Measurements from ENCODE around the gene BARHL1. TPM values are rescaled to one million over a fixed set of nuclear protein-coding genes. Genes with fewer than 3 reads are reported as not detected.

The BARHL1 gene
- total and polyA plus RNA-seq, 2 donors (not counting 3 experiments of a cell fraction or from before 2014, with no cell fraction given): not detected

DNA sequence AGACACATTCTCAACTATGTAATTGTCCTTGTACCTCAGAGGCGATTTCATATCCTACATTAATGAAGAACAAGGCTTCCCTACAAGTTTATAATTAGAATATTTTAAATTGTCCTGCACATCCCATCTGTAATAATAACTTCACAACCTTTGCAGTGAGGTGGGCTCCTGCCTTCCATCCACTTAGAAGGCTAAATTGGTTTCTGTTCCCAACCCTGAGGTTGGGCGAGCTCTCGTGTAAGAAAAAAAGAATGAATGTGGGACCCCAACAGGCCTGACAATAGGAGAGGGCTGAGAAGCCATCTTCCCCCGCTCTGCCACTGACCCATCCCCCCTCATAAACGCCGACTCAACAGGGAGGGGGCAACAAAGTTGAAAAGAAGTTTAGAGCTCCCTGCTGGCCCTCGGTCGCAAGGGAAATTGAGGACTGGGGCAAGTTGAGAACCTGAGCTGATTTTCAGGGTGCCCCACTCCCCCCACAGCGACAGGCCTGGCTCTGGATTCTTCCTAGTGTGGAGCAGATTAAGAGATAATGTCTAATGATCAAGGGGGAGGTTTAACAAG, 9.4 kb downstream of the BARHL1 start:
- POLR2A ChIA-PET: no interaction called here
- no peaks in the 10 kb centered on the region for H3K9me3 ChIP-seq (replicated peaks; ENCODE audit: control insufficient read depth, insufficient read depth, low read length)
- no peak for TF ChIP-seq MYC (IDR thresholded peaks at IDR 0.05; ENCODE audit: low read depth, low read length)

DNA sequence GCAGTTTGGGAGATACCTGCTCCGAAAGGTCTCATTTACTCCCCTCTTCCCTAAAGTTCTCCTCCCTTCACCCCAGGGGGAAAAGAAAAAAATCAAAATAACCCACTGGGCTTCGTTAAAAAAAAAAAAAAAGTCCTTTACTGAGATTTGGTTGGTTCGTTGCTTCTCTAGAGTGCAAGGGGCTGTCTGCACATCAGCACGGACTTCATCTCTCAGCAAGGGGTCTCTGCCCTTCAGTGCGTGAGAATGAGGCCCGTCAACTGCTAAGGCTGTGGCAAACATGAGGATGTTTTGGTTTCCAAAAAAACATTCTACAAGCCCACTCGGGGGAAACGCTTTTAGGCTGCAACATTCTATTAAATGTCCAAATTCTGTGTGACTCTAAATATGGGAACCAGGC, 10.0 kb downstream of the BARHL1 start:
- no peaks in the 10 kb centered on the region for H3K9me3 ChIP-seq (replicated peaks; ENCODE audit: control insufficient read depth, insufficient read depth, low read length)
- no peak overlapping the region for H3K4me2 ChIP-seq (ENCODE audit: insufficient read depth, low read length)
- no TSS peak for BruUV-seq (replicated peaks)
- dilution Hi-C loops (cut with MboI; ENCODE audit: extremely low pct_ligation_motif_present, low sequenced_read_pairs) (no loop called here), intact Hi-C loops (cut with micrococcal nuclease) (no loop called here)
- peaks cover 44 to 48% of the 10 kb centered on the region in 2 experiments for H3K27me3 ChIP-seq (ENCODE audit: control insufficient read depth in 2 of 2, insufficient read depth in 2 of 2, low read length in 2 of 2)
- no peak overlapping the region for H3K27ac ChIP-seq (ENCODE audit: insufficient read depth, low read depth, low read length)
- H4K20me1 ChIP-seq (replicated peaks; ENCODE audit: control insufficient read depth, extremely low read depth, insufficient read depth, low read length): no peaks in the 10 kb centered on the region
- H3K4me3 ChIP-seq (replicated peaks in 1 of 3; ENCODE audit: insufficient read depth in 1 of 3, low read depth in 1 of 3, low read length in 3 of 3): no peak overlapping the region
- DNase-seq (ENCODE audit: low read depth, low spot score): no peak
- H3K9ac ChIP-seq (replicated peaks; ENCODE audit: extremely low read depth, insufficient read depth, low read length): no peak overlapping the region
- H3K4me1 ChIP-seq (ENCODE audit: control insufficient read depth, extremely low read depth, insufficient read depth, low read length): no peaks in the 10 kb centered on the region
- no peaks in the 10 kb centered on the region for H3K9me1 ChIP-seq (replicated peaks; ENCODE audit: control insufficient read depth, extremely low read depth, insufficient read depth, low read length)
- H2AFZ ChIP-seq (ENCODE audit: low read depth, low read length): no peak overlapping the region
- ChIA-PET POLR2A (no interaction called here), CTCF (no interaction called here)
- H3K79me2 ChIP-seq (ENCODE audit: control insufficient read depth, insufficient read depth, low read length): no peaks in the 10 kb centered on the region
- FAIRE-seq: no peak
- TF ChIP-seq, protein P1, sequence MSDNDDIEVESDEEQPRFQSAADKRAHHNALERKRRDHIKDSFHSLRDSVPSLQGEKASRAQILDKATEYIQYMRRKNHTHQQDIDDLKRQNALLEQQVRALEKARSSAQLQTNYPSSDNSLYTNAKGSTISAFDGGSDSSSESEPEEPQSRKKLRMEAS (IDR thresholded peaks at IDR 0.05; ENCODE audit: insufficient read depth, insufficient read length): no peak
- TF ChIP-seq MYC (IDR thresholded peaks at IDR 0.05; ENCODE audit: low read depth, low read length): no peak
- TF ChIP-seq POLR2A (IDR thresholded peaks at IDR 0.05; ENCODE audit: low read depth, low read length): no peak
- no peak for TF ChIP-seq FOS (IDR thresholded peaks at IDR 0.05; ENCODE audit: borderline replicate concordance, insufficient read depth, low read length)
- no peak for TF ChIP-seq JUN (IDR thresholded peaks at IDR 0.05; ENCODE audit: borderline replicate concordance, insufficient read depth, insufficient read length, low read depth)
- no peak for TF ChIP-seq EZH2 (IDR thresholded peaks at IDR 0.05; ENCODE audit: borderline replicate concordance, low read depth, low read length, severe bottlenecking)
- TF ChIP-seq GATA2 (IDR thresholded peaks at IDR 0.05; ENCODE audit: insufficient read depth, insufficient read length, low read depth, low read length): no peak
- TF ChIP-seq, protein P2, sequence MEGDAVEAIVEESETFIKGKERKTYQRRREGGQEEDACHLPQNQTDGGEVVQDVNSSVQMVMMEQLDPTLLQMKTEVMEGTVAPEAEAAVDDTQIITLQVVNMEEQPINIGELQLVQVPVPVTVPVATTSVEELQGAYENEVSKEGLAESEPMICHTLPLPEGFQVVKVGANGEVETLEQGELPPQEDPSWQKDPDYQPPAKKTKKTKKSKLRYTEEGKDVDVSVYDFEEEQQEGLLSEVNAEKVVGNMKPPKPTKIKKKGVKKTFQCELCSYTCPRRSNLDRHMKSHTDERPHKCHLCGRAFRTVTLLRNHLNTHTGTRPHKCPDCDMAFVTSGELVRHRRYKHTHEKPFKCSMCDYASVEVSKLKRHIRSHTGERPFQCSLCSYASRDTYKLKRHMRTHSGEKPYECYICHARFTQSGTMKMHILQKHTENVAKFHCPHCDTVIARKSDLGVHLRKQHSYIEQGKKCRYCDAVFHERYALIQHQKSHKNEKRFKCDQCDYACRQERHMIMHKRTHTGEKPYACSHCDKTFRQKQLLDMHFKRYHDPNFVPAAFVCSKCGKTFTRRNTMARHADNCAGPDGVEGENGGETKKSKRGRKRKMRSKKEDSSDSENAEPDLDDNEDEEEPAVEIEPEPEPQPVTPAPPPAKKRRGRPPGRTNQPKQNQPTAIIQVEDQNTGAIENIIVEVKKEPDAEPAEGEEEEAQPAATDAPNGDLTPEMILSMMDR (IDR thresholded peaks at IDR 0.05; ENCODE audit: extremely low read depth in 1 of 2, insufficient read depth in 1 of 2, low read depth in 1 of 2, low read length in 2 of 2): no peak
- TF ChIP-seq POLR2AphosphoS5 (IDR thresholded peaks at IDR 0.05; ENCODE audit: insufficient read depth, low read depth, low read length): no peak
- peaks cover 0 to 7% of the 10 kb centered on the region in 2 experiments for H3K36me3 ChIP-seq (ENCODE audit: control insufficient read depth in 2 of 2, extremely low read depth in 1 of 2, insufficient read depth in 2 of 2, low read length in 2 of 2)

More for the DNA sequence above, 9.4 kb downstream of the BARHL1 start:
- CTCF ChIA-PET: interaction anchor here (2.1 kb wide), 1 partner anchor 85 kb away, joined by 4 read pairs; no protein-coding TSS in a partner anchor
- Histone ChIP-seq H4K20me1 (replicated peaks; ENCODE audit: control insufficient read depth, extremely low read depth, insufficient read depth, low read length) (no peaks in the 10 kb centered on the region), H3K27ac (ENCODE audit: insufficient read depth, low read depth, low read length) (no peak overlapping the region), H3K4me3 (replicated peaks in 1 of 3; ENCODE audit: insufficient read depth in 1 of 3, low read depth in 1 of 3, low read length in 3 of 3) (no peak overlapping the region), H3K79me2 (ENCODE audit: control insufficient read depth, insufficient read depth, low read length) (no peaks in the 10 kb centered on the region), H3K27me3 (ENCODE audit: control insufficient read depth in 2 of 2, insufficient read depth in 2 of 2, low read length in 2 of 2) (peaks cover 50 to 54% of the 10 kb centered on the region in 2 experiments), H3K4me1 (ENCODE audit: control insufficient read depth, extremely low read depth, insufficient read depth, low read length) (no peaks in the 10 kb centered on the region), H3K9ac (replicated peaks; ENCODE audit: extremely low read depth, insufficient read depth, low read length) (no peak overlapping the region), H3K9me1 (replicated peaks; ENCODE audit: control insufficient read depth, extremely low read depth, insufficient read depth, low read length) (no peaks in the 10 kb centered on the region), H3K4me2 (ENCODE audit: insufficient read depth, low read length) (no peak overlapping the region), H3K36me3 (ENCODE audit: control insufficient read depth in 2 of 2, extremely low read depth in 1 of 2, insufficient read depth in 2 of 2, low read length in 2 of 2) (peaks cover 0 to 5% of the 10 kb centered on the region in 2 experiments), H2AFZ (ENCODE audit: low read depth, low read length) (no peak overlapping the region)
- DNase-seq (ENCODE audit: low read depth, low spot score): no peak
- dilution Hi-C loops (cut with MboI; ENCODE audit: extremely low pct_ligation_motif_present, low sequenced_read_pairs): no loop called here
- no peak for FAIRE-seq
- intact Hi-C loops (cut with micrococcal nuclease): no loop called here
- BruUV-seq (replicated peaks): no TSS peak

Data from endothelial cell of umbilical vein (primary cell).